ENCODE results near the gene FLCN.

DNA sequence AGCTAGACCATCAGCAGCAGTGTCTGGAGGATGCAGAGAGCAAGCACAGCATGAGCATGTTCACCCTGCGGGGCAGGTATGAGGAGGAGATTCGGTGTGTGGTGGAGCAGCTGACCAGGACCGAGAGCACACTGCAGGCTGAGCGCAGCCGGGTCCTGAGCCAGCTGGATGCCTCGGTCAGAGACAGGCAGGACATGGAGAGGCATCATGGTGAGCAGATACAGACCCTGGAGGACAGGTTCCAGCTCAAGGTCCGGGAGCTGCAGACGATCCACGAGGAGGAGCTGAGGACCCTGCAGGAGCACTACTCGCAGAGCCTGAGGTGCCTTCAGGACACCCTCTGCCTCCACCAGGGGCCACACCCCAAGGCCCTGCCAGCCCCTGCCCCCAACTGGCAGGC, 69.6 kb downstream of the FLCN start:
- no peak for TF ChIP-seq POLR2A (IDR thresholded peaks at IDR 0.05; ENCODE audit: extremely low read depth, insufficient read length)
- TF ChIP-seq, protein P1, sequence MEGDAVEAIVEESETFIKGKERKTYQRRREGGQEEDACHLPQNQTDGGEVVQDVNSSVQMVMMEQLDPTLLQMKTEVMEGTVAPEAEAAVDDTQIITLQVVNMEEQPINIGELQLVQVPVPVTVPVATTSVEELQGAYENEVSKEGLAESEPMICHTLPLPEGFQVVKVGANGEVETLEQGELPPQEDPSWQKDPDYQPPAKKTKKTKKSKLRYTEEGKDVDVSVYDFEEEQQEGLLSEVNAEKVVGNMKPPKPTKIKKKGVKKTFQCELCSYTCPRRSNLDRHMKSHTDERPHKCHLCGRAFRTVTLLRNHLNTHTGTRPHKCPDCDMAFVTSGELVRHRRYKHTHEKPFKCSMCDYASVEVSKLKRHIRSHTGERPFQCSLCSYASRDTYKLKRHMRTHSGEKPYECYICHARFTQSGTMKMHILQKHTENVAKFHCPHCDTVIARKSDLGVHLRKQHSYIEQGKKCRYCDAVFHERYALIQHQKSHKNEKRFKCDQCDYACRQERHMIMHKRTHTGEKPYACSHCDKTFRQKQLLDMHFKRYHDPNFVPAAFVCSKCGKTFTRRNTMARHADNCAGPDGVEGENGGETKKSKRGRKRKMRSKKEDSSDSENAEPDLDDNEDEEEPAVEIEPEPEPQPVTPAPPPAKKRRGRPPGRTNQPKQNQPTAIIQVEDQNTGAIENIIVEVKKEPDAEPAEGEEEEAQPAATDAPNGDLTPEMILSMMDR (IDR thresholded peaks at IDR 0.05; ENCODE audit: low read depth, low read length) = no peak

Measured in NB4 (cell line).